Nephron progenitor cell (in vitro differentiated cells): Measurements from ENCODE around the gene DLX5.

Source experiments
- DNase-seq: peaks from one replicate; pipeline ENCODE4 v3.0.0; 2021
- H3K27ac Mint-ChIP-seq: 2 replicates; pipeline ENCODE4 v1.8.0; 2021; ENCODE audit warnings: mild to moderate bottlenecking, moderate library complexity, mixed read lengths
- H3K27me3 Mint-ChIP-seq: 2 replicates; pipeline ENCODE4 v1.8.0; 2021; ENCODE audit warnings: mild to moderate bottlenecking, low read depth, mixed read lengths; ENCODE audit not compliant: poor library complexity
- H3K36me3 Mint-ChIP-seq: 2 replicates; pipeline ENCODE4 v1.8.0; 2021; ENCODE audit warnings: low read depth, mixed read lengths
- H3K4me1 Mint-ChIP-seq: 2 replicates; pipeline ENCODE4 v1.8.0; 2021; ENCODE audit warnings: mixed read lengths
- H3K4me3 Mint-ChIP-seq: 2 replicates; pipeline ENCODE4 v1.8.0; 2021; ENCODE audit warnings: mild to moderate bottlenecking, moderate library complexity, mixed read lengths
- H3K9me3 Mint-ChIP-seq: 2 replicates; pipeline ENCODE4 v1.8.0; 2021; ENCODE audit warnings: mild to moderate bottlenecking, moderate library complexity, mixed read lengths
- CTCF ChIP-seq: fragments of 200-600 bp; sonication (generic); IDR thresholded peaks from 2 replicates; pipeline ENCODE4 v1.5.0; 2021; ENCODE audit warnings: antibody characterized with exemption

The DLX5 gene

GRCh38 chr7:97002555-97003261 is 21.9 kb downstream of the DLX5 start:
- no peak overlapping the region for H3K27ac Mint-ChIP-seq
- no peak for DNase-seq
- peaks cover 4% of the 10 kb centered on the region for H3K9me3 Mint-ChIP-seq
- H3K4me3 Mint-ChIP-seq: no peak overlapping the region
- H3K36me3 Mint-ChIP-seq: no peaks in the 10 kb centered on the region
- TF ChIP-seq CTCF: no peak
- H3K4me1 Mint-ChIP-seq: peaks cover 14% of the 10 kb centered on the region
- H3K27me3 Mint-ChIP-seq: peaks cover 100% of the 10 kb centered on the region

- Mint-ChIP-seq H3K36me3 (no peaks in the 10 kb centered on the region), H3K9me3 (no peaks in the 10 kb centered on the region)
Measured at GRCh38 chr7:97001656-97002554, 22.7 kb downstream of the DLX5 start.

GRCh38 chr7:97001221-97001620 is 23.4 kb downstream of the DLX5 start:
- Mint-ChIP-seq H3K4me3 (no peak overlapping the region), H3K9me3 (no peaks in the 10 kb centered on the region), H3K27ac (no peak overlapping the region), H3K27me3 (peaks cover 100% of the 10 kb centered on the region), H3K36me3 (no peaks in the 10 kb centered on the region), H3K4me1 (peaks cover 16% of the 10 kb centered on the region)
- no peak for DNase-seq
- no peak for TF ChIP-seq CTCF

More at GRCh38 chr7:97001656-97002554, 22.7 kb downstream of the DLX5 start:
- no peak for TF ChIP-seq CTCF
- Mint-ChIP-seq H3K27ac (no peak overlapping the region), H3K4me3 (no peak overlapping the region), H3K27me3 (peaks cover 100% of the 10 kb centered on the region), H3K4me1 (peaks cover 13% of the 10 kb centered on the region)
- no peak for DNase-seq

- peaks cover 16% of the 10 kb centered on the region for H3K4me1 Mint-ChIP-seq
- peaks cover 100% of the 10 kb centered on the region for H3K27me3 Mint-ChIP-seq
- H3K9me3 Mint-ChIP-seq: peaks cover 8% of the 10 kb centered on the region
Measured at GRCh38 chr7:96998744-96999143, 25.9 kb downstream of the DLX5 start.

GRCh38 chr7:96998333-96998732 is 26.3 kb downstream of the DLX5 start:
- Mint-ChIP-seq H3K4me3 (no peak overlapping the region), H3K9me3 (peaks cover 10% of the 10 kb centered on the region), H3K36me3 (no peaks in the 10 kb centered on the region), H3K4me1 (peaks cover 14% of the 10 kb centered on the region), H3K27me3 (peaks cover 100% of the 10 kb centered on the region), H3K27ac (no peak overlapping the region)
- no peak for DNase-seq
- TF ChIP-seq CTCF: no peak

More at GRCh38 chr7:96998744-96999143, 25.9 kb downstream of the DLX5 start:
- no peak for TF ChIP-seq CTCF
- DNase-seq: no peak
- no peak overlapping the region for H3K27ac Mint-ChIP-seq
- no peak overlapping the region for H3K4me3 Mint-ChIP-seq
- no peaks in the 10 kb centered on the region for H3K36me3 Mint-ChIP-seq
